ENCODE data around the gene OR6X1.

- no peak for TF ChIP-seq POLR2A (IDR thresholded peaks at IDR 0.05; ENCODE audit: low read length)
- no peak for TF ChIP-seq GATA1 (IDR thresholded peaks at IDR 0.05; ENCODE audit: low read depth, low read length)
Observed at GRCh38 chr11:123775715-123776549, 21.6 kb upstream of the OR6X1 start.
